NB4 (cell line): ENCODE data around the gene ARRB2.
"Not testable (repeated sequence)": the region's sequence is repeated elsewhere in the genome, so short reads cannot be mapped to it uniquely, and the experiment has no call there.

Experiments used
- DNase-seq: peaks from one replicate; pipeline ENCODE4 v3.0.0; 2010; ENCODE audit warnings: low read depth
- H3K4me3 ChIP-seq: one replicate; pipeline ENCODE4 v1.5.1; 2011; ENCODE audit warnings: mild to moderate bottlenecking, low read depth, low read length, moderate library complexity
- MAX ChIP-seq: IDR thresholded peaks from 2 replicates; pipeline ENCODE4 v1.6.1; 2011; ENCODE audit warnings: low read depth, low read length
- MYC ChIP-seq: IDR thresholded peaks from 2 replicates; pipeline ENCODE4 v1.6.1; 2011; ENCODE audit warnings: low read depth, low read length
- POLR2A ChIP-seq: IDR thresholded peaks from 2 replicates; pipeline ENCODE4 v1.6.1; 2011; ENCODE audit warnings: mild to moderate bottlenecking; ENCODE audit not compliant: insufficient read length; ENCODE audit errors: extremely low read depth
- TF ChIP-seq, protein P1 (sequence below): IDR thresholded peaks from one replicate; pipeline ENCODE4 v1.5.1; 2012; ENCODE audit warnings: low read depth, low read length

The ARRB2 gene

GRCh38 chr17:4675791-4676190 is 34.6 kb upstream of the ARRB2 start:
- H3K4me3 ChIP-seq = no peak overlapping the region
- TF ChIP-seq MAX = no peak
- TF ChIP-seq POLR2A = no peak
- TF ChIP-seq MYC = no peak
- TF ChIP-seq, protein P1, sequence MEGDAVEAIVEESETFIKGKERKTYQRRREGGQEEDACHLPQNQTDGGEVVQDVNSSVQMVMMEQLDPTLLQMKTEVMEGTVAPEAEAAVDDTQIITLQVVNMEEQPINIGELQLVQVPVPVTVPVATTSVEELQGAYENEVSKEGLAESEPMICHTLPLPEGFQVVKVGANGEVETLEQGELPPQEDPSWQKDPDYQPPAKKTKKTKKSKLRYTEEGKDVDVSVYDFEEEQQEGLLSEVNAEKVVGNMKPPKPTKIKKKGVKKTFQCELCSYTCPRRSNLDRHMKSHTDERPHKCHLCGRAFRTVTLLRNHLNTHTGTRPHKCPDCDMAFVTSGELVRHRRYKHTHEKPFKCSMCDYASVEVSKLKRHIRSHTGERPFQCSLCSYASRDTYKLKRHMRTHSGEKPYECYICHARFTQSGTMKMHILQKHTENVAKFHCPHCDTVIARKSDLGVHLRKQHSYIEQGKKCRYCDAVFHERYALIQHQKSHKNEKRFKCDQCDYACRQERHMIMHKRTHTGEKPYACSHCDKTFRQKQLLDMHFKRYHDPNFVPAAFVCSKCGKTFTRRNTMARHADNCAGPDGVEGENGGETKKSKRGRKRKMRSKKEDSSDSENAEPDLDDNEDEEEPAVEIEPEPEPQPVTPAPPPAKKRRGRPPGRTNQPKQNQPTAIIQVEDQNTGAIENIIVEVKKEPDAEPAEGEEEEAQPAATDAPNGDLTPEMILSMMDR = no peak
- no peak for DNase-seq

GRCh38 chr17:4676791-4677190 is 33.6 kb upstream of the ARRB2 start:
- TF ChIP-seq, protein P1 = no peak
- TF ChIP-seq POLR2A = no peak
- TF ChIP-seq MYC = no peak
- no peak for TF ChIP-seq MAX
- H3K4me3 ChIP-seq = no peak overlapping the region
- DNase-seq = no peak

DNA sequence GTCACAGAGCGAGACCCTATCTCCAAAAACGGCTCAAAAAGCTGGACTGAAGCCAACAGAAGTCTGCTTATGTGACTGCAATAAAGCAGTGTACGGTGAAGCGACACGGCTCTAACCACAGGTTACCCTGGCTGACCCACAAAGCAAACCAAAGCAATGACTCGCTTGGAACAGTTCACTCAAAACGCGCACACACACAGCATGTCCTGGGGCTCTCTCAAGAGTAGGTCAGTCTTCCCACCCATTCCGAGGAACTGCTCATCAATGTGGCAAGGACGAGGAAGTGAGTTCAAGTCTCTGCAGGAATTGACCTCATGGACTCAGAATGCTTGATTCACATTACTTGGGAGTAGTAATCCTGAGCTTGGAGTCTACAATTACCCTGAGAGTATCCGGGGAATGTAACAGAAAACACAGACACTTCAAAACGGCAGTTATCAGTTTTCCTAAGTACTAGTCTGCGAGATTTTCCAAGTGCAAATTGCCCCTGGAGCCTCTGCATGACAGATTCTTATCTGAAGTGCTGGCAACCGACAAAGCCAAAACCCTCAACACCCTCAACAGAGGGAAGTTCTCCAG is 31.9 kb upstream of the ARRB2 start:
- H3K4me3 ChIP-seq = no peak overlapping the region
- TF ChIP-seq MYC (no peak), POLR2A (no peak), MAX (no peak)
- TF ChIP-seq, protein P1 = no peak
- peak; percentile 76 for DNase-seq

GRCh38 chr17:4679658-4680057 is 30.8 kb upstream of the ARRB2 start:
- DNase-seq = peak; percentile 20
- no peak overlapping the region for H3K4me3 ChIP-seq
- TF ChIP-seq MAX = no peak
- TF ChIP-seq POLR2A = no peak
- TF ChIP-seq, protein P1 = no peak
- no peak for TF ChIP-seq MYC

DNA sequence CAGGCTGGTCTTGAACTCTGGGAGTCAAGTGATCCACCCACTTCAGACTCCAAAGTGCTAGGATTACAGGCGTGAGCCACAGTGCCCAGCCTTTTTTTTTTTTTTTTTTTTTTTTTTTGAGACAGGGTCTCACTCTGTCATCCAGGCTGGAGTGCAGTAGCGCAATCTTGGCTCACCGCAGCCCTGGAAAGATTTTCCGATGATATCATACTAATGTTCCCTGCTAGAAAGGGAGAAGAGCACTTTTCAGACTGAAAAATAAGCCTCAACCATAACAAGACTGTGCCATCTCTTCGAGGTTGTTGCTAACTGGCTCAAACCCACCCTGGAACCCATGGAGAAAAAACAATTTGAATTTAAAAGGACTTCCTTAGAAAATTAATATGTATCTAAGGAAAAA is 26.7 kb upstream of the ARRB2 start:
- not testable (repeated sequence) for H3K4me3 ChIP-seq, DNase-seq

GRCh38 chr17:4689872-4690271 is 20.6 kb upstream of the ARRB2 start:
- DNase-seq, H3K4me3 ChIP-seq: not testable (repeated sequence)

GRCh38 chr17:4690745-4691144 is 19.7 kb upstream of the ARRB2 start:
- H3K4me3 ChIP-seq = no peak overlapping the region
- no peak for DNase-seq
- TF ChIP-seq, protein P1 = no peak
- TF ChIP-seq POLR2A = no peak
- TF ChIP-seq MAX = no peak
- TF ChIP-seq MYC = no peak
